OCI-LY7 (cell line): ENCODE data around the gene MRPL36. TPM values are rescaled to one million over a fixed set of nuclear protein-coding genes. Genes with fewer than 3 reads are reported as not detected.

Experiments
- BruUV-seq: library from RNA; stranded (reverse); fragments of 400-500 nt; replicated peaks from 2 replicates; lab custom pipeline; 2021; lab: Mats Ljungman, UMichigan
- CTCF ChIA-PET: fragments of 300-600 bp; sonication (Branson Sonifier 250); formaldehyde crosslinking; loops from one replicate; lab custom pipeline; 2022; ENCODE audit warnings: antibody characterized with exemption; ENCODE audit not compliant: unreplicated experiment; lab: Charles Lee
- POLR2A ChIA-PET: fragments of 300-600 bp; sonication (Branson Sonifier 250); formaldehyde crosslinking; loops from one replicate; lab custom pipeline; 2022; ENCODE audit warnings: antibody characterized with exemption; lab: Charles Lee
- DNase-seq: peaks from one replicate; pipeline ENCODE4 v3.0.0-alpha.2; 2015; ENCODE audit warnings: low spot score
- H2AFZ ChIP-seq: fragments of 200-600 bp; sonication (generic), shearing (Covaris generic); 2 replicates; pipeline ENCODE4 v1.6.1; 2014; ENCODE audit warnings: mild to moderate bottlenecking, antibody characterized with exemption, low read length, moderate library complexity
- H3K27ac ChIP-seq: fragments of 200-600 bp; sonication (generic); 2 replicates; pipeline ENCODE4 v1.5.1; 2014; ENCODE audit warnings: mixed run types, low read depth, mild to moderate bottlenecking, moderate library complexity, low read length, inconsistent platforms; ENCODE audit not compliant: poor library complexity, severe bottlenecking
- H3K36me3 ChIP-seq: fragments of 200-600 bp; sonication (generic); 2 replicates; pipeline ENCODE4 v1.6.1; 2014; ENCODE audit warnings: mild to moderate bottlenecking, antibody characterized with exemption, low read length, moderate library complexity, mixed read lengths; ENCODE audit not compliant: insufficient read depth
- H3K4me1 ChIP-seq: fragments of 200-600 bp; sonication (generic); 2 replicates; pipeline ENCODE4 v1.5.1; 2014; ENCODE audit warnings: mild to moderate bottlenecking, low read length; ENCODE audit not compliant: insufficient read depth, poor library complexity, severe bottlenecking
- H3K4me2 ChIP-seq: fragments of 200-600 bp; sonication (generic); 2 replicates; pipeline ENCODE4 v1.6.1; 2014; ENCODE audit warnings: mild to moderate bottlenecking, low read length
- H3K4me3 ChIP-seq: fragments of 200-600 bp; sonication (generic); 2 replicates; pipeline ENCODE4 v1.5.1; 2014; ENCODE audit warnings: mild to moderate bottlenecking, low read depth, low read length; ENCODE audit not compliant: poor library complexity, severe bottlenecking
- H3K79me2 ChIP-seq: fragments of 200-600 bp; sonication (generic); 2 replicates; pipeline ENCODE4 v1.6.1; 2016; ENCODE audit warnings: low read depth, mild to moderate bottlenecking, low read length, moderate library complexity, mixed read lengths; ENCODE audit not compliant: insufficient read depth
- H3K9me2 ChIP-seq: fragments of 200-600 bp; sonication (generic); 2 replicates; pipeline ENCODE4 v1.6.1; 2016; ENCODE audit warnings: mild to moderate bottlenecking, low read length, mixed read lengths; ENCODE audit not compliant: insufficient read depth
- H3K9me3 ChIP-seq: fragments of 200-600 bp; sonication (generic); 2 replicates; pipeline ENCODE4 v1.6.1; 2014; ENCODE audit warnings: mild to moderate bottlenecking, mixed run types, low read length, mixed read lengths
- H4K20me1 ChIP-seq: fragments of 200-600 bp; sonication (generic); 2 replicates; pipeline ENCODE4 v1.6.1; 2014; ENCODE audit warnings: mild to moderate bottlenecking, antibody characterized with exemption, low read length, moderate library complexity, mixed read lengths; ENCODE audit not compliant: insufficient read depth
- EZH2phosphoT487 ChIP-seq: fragments of 200-600 bp; sonication (generic); IDR thresholded peaks from 2 replicates; pipeline ENCODE4 v1.6.1; 2018; ENCODE audit warnings: low read depth, borderline replicate concordance, mild to moderate bottlenecking, mixed run types, antibody characterized with exemption, low read length, moderate library complexity, mixed read lengths
- intact Hi-C: fragments of 100-400 bp; cut with micrococcal nuclease; formaldehyde crosslinking; loops from one replicate; pipeline ENCODE4 v1.10.0; 2022; ENCODE audit not compliant: unreplicated experiment
- total RNA-seq, 2 experiments: library from RNA; depleted of rRNA in 1 of 2; stranded (reverse); fragments of >200 nt in 1 of 2; shearing (Covaris generic) in 1 of 2; gene quantifications; 2 replicates each; pipeline ENCODE4 v1.2.3, GENCODE V29; 2014 to 2022
- TF ChIP-seq, protein P1 (sequence below): fragments of 200-600 bp; sonication (generic); conservative IDR thresholded peaks from 2 replicates; pipeline ENCODE4 v1.5.1; 2014; ENCODE audit warnings: mild to moderate bottlenecking, antibody characterized with exemption, low read length, moderate library complexity, mixed read lengths

The MRPL36 gene
- total RNA-seq, 2 experiments from 2014 or later, result 91.7 to 93.8 TPM

DNA sequence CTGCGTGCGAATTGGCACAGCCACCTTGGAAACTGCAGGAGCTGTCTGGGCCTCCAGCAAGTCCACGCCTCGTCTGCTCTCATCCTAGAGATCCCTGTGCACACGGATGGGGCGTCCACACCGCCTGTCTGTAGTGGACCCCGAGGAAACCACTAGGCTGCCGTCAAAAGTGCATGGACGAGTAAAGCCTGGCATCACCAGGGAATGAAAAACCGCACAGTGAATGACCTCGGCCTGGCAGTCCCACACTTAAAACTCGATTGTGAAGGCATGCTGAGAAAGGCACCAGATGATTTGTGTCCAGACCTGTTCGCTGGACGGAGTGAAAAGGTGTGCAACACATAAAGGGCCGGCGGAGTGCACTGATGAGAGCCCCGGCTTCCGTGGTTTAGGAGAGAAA lies 50.8 kb downstream of the MRPL36 start:
- Histone ChIP-seq H3K79me2 (no peaks in the 10 kb centered on the region), H3K4me1 (no peaks in the 10 kb centered on the region), H3K27ac (no peak overlapping the region), H3K4me3 (no peak overlapping the region), H3K9me2 (no peaks in the 10 kb centered on the region), H4K20me1 (no peaks in the 10 kb centered on the region), H3K9me3 (no peaks in the 10 kb centered on the region), H3K36me3 (no peaks in the 10 kb centered on the region), H3K4me2 (no peak overlapping the region), H2AFZ (no peak overlapping the region)
- ChIA-PET POLR2A (no interaction called here), CTCF (no interaction called here)
- no peak for TF ChIP-seq EZH2phosphoT487
- TF ChIP-seq, protein P1, sequence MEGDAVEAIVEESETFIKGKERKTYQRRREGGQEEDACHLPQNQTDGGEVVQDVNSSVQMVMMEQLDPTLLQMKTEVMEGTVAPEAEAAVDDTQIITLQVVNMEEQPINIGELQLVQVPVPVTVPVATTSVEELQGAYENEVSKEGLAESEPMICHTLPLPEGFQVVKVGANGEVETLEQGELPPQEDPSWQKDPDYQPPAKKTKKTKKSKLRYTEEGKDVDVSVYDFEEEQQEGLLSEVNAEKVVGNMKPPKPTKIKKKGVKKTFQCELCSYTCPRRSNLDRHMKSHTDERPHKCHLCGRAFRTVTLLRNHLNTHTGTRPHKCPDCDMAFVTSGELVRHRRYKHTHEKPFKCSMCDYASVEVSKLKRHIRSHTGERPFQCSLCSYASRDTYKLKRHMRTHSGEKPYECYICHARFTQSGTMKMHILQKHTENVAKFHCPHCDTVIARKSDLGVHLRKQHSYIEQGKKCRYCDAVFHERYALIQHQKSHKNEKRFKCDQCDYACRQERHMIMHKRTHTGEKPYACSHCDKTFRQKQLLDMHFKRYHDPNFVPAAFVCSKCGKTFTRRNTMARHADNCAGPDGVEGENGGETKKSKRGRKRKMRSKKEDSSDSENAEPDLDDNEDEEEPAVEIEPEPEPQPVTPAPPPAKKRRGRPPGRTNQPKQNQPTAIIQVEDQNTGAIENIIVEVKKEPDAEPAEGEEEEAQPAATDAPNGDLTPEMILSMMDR, result no peak
- DNase-seq, result no peak
- intact Hi-C loops, result no loop called here
- no TSS peak for BruUV-seq

Other genes starting within 250 kb of the MRPL36 start
- 41.5 and 52.7 TPM in 2 replicates for gene NDUFS6, start 1.6 kb upstream of the MRPL36 start, total RNA-seq (2014; rRNA removed; shearing (Covaris generic))
- 52.2 and 58.7 TPM in 2 replicates for gene NDUFS6, start 1.6 kb upstream of the MRPL36 start, total RNA-seq (2022)
- gene IRX4, start 83.1 kb upstream of the MRPL36 start, total RNA-seq (2014; rRNA removed; shearing (Covaris generic)), result not detected in 2 replicates
- gene IRX4, start 83.1 kb upstream of the MRPL36 start, total RNA-seq (2022), result not detected in 2 replicates